ENCODE results near the gene SEMA4G. TPM values are rescaled to one million over a fixed set of nuclear protein-coding genes. Genes with fewer than 3 reads are reported as not detected.
A peak's percentile ranks its signal among the peaks of the same experiment; 100 is the strongest.

Gene SEMA4G
- total and polyA plus RNA-seq, 2 of the 4 experiments (the other 2 are of a cell fraction), result 0.90 to 8.7 TPM

DNA sequence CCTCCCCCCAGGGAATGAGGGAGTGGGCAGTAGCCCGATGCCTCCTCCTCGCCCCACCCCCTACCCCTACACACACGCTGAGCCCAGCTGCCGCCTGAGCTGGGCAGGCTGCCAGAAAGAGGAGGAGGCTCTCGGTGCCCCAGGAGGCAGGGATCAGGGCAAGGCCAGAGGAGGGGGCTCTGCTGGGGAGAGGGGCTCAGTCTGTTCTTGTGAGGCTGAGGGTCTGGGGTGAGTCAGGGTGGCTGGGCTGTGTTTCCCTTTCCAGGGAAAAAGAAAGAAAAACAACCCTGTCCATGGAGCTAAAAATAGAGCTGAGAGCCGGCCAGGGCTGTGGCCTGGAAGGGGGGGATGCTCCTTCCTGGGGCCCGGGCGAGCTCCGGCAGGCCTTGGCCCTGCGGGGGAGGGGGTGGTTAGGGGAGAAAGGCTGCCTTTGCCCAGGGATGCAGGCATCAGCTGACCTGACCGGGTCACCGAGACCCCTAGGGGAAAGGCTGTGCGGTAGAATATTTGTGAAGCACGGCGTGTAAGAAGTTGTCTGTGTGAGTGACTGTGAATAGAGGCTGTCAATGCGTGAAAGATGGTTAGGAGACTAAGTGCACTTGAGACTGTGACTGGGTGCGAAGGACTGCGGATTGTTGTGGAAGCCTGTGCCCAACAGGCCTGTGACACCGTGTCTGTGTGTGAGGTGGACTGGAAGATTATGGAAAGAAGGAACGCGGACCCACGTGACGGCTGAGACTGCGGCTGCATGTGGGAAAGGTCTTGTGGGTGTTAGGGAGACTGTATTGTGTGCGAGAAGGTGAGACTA is 29.1 kb downstream of the SEMA4G start:
- peak overlapping the region; percentile 100 for H3K4ac ChIP-seq (ENCODE audit: low read depth, low read length)
- H2BK120ac ChIP-seq (ENCODE audit: low read depth, low read length), result peak overlapping the region; percentile 99
- ChIA-PET POLR2A (ENCODE audit: unreplicated experiment) (no interaction called here), CTCF (interaction anchor here (0.6 to 4.4 kb wide), 4 partner anchors 9 to 61 kb away, joined by 3 to 48 read pairs (median 9); no protein-coding TSS in a partner anchor)
- peak overlapping the region; percentile 100 for H3K14ac ChIP-seq (replicated peaks; ENCODE audit: low read depth, low read length)
- H3K4me2 ChIP-seq (ENCODE audit: low read depth, low read length), result peak overlapping the region; percentile 88
- dilution Hi-C loops (cut with HindIII; ENCODE audit: low sequenced_read_pairs, unreplicated experiment) (no loop called here), in situ Hi-C loops (cut with MboI; ENCODE audit: low sequenced_read_pairs) (no loop called here), intact Hi-C loops (cut with micrococcal nuclease) (loop anchor here (1.0 kb wide), 1 partner anchor 15 kb away; no protein-coding TSS in a partner anchor)
- peak overlapping the region; percentile 95 for H3K27ac ChIP-seq (ENCODE audit: insufficient read depth, low read length)
- H3K56ac ChIP-seq (ENCODE audit: extremely low read depth, insufficient read depth, low read length), result peak overlapping the region; percentile 96
- peak overlapping the region; percentile 100 for H4K91ac ChIP-seq (ENCODE audit: insufficient read depth, low read depth, low read length)
- H3K23ac ChIP-seq (ENCODE audit: low read depth, low read length), result peak overlapping the region; percentile 100
- H3K36me3 ChIP-seq (ENCODE audit: control insufficient read depth, insufficient read depth, low read length), result peaks cover 12% of the 10 kb centered on the region; the same call in 1 of the 2 replicates
- H3K79me1 ChIP-seq (ENCODE audit: low read depth in 1 of 2, low read length in 2 of 2), result peaks cover 8 to 43% of the 10 kb centered on the region in 2 experiments; a peak in 3 of 4 replicates
- no TSS peak for BruUV-seq (replicated peaks)
- peak overlapping the region; percentile 66 for H3K9ac ChIP-seq (ENCODE audit: low read depth, low read length)
- peak overlapping the region; percentile 80 to 99 for H4K8ac ChIP-seq (ENCODE audit: low read depth in 2 of 2, low read length in 2 of 2)
- peak overlapping the region; percentile 88 for H3K18ac ChIP-seq (ENCODE audit: low read depth, low read length)
- peak; percentile 21 for ATAC-seq (ENCODE audit: low read depth)
- peaks cover 25% of the 10 kb centered on the region for H3K4me1 ChIP-seq (ENCODE audit: control insufficient read depth, insufficient read depth, low read length)
- H2BK20ac ChIP-seq (ENCODE audit: low read depth, low read length), result peak overlapping the region; percentile 91
- DNase-seq, result peak; percentile 81
- peak overlapping the region; percentile 78 for H3K4me3 ChIP-seq (ENCODE audit: insufficient read depth, low read depth, low read length)
- H2AK9ac ChIP-seq (replicated peaks; ENCODE audit: low read depth, low read length, poor library complexity), result peak overlapping the region; percentile 100
- peak overlapping the region; percentile 100 for H2AK5ac ChIP-seq (ENCODE audit: low read depth, low read length)
- WGBS, 2 experiments (ENCODE audit: extremely low coverage in 2 of 2, insufficient read length in 1 of 2), result 2% methylated on average over 15 of the region's 25 CpGs; no CpG with 5 or more reads in 1 of the 2 experiments
- H2BK15ac ChIP-seq (ENCODE audit: low read depth, low read length), result peak overlapping the region; percentile 99
- H3K27me3 ChIP-seq (ENCODE audit: control insufficient read depth, insufficient read depth, low read length), result no peaks in the 10 kb centered on the region
- H2BK5ac ChIP-seq (ENCODE audit: low read depth, low read length, poor library complexity, severe bottlenecking), result peak overlapping the region; percentile 97
- peak overlapping the region; percentile 85 for H4K5ac ChIP-seq (ENCODE audit: low read depth, low read length)
- H3K9me3 ChIP-seq (ENCODE audit: control insufficient read depth, insufficient read depth, low read length), result no peaks in the 10 kb centered on the region
- H2AFZ ChIP-seq (replicated peaks; ENCODE audit: low read length, poor library complexity), result peak overlapping the region; percentile 92
- H3K9me1 ChIP-seq (ENCODE audit: insufficient read depth, low read length), result peaks cover 4% of the 10 kb centered on the region
- peaks cover 31% of the 10 kb centered on the region for H4K20me1 ChIP-seq (ENCODE audit: insufficient read depth, low read length)
- TF ChIP-seq BHLHE40 (IDR thresholded peaks at IDR 0.05; ENCODE audit: low read depth, low read length), result peak; percentile 21; the same call in 1 of the 2 replicates
- peak; percentile 82; the same call in 1 of the 2 replicates for TF ChIP-seq MAZ (IDR thresholded peaks at IDR 0.05; ENCODE audit: borderline replicate concordance, low read depth, low read length)
- no peak; the same call in 1 of the 2 replicates for TF ChIP-seq CHD1 (IDR thresholded peaks at IDR 0.05; ENCODE audit: low read depth, low read length)
- TF ChIP-seq, protein P1, sequence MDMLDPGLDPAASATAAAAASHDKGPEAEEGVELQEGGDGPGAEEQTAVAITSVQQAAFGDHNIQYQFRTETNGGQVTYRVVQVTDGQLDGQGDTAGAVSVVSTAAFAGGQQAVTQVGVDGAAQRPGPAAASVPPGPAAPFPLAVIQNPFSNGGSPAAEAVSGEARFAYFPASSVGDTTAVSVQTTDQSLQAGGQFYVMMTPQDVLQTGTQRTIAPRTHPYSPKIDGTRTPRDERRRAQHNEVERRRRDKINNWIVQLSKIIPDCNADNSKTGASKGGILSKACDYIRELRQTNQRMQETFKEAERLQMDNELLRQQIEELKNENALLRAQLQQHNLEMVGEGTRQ (IDR thresholded peaks at IDR 0.05; ENCODE audit: low read depth, low read length), result peak; percentile 84
- TF ChIP-seq NFE2L2 (IDR thresholded peaks at IDR 0.05; ENCODE audit: low read depth, low read length), result no peak
- TF ChIP-seq, protein P2, sequence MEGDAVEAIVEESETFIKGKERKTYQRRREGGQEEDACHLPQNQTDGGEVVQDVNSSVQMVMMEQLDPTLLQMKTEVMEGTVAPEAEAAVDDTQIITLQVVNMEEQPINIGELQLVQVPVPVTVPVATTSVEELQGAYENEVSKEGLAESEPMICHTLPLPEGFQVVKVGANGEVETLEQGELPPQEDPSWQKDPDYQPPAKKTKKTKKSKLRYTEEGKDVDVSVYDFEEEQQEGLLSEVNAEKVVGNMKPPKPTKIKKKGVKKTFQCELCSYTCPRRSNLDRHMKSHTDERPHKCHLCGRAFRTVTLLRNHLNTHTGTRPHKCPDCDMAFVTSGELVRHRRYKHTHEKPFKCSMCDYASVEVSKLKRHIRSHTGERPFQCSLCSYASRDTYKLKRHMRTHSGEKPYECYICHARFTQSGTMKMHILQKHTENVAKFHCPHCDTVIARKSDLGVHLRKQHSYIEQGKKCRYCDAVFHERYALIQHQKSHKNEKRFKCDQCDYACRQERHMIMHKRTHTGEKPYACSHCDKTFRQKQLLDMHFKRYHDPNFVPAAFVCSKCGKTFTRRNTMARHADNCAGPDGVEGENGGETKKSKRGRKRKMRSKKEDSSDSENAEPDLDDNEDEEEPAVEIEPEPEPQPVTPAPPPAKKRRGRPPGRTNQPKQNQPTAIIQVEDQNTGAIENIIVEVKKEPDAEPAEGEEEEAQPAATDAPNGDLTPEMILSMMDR (conservative IDR thresholded peaks at IDR 0.05; ENCODE audit: low read depth, low read length), result 0 out of 2 replicates have a peak, but pooled peaks have one; percentile 6
- TF ChIP-seq POLR2A (IDR thresholded peaks at IDR 0.05; ENCODE audit: low read depth, low read length), result no peak; the same call in 1 of the 2 replicates
